SU-DHL-6 (cell line): Measurements from ENCODE around the gene PPIC.

Source experiments
- H2AFZ ChIP-seq: fragments of 200-600 bp; sonication (generic); 2 replicates; pipeline ENCODE4 v1.6.1; 2014; ENCODE audit warnings: low read depth, mild to moderate bottlenecking, moderate library complexity, mixed read lengths, antibody characterized with exemption, low read length; ENCODE audit not compliant: severe bottlenecking
- H3F3A ChIP-seq: fragments of 200-600 bp; shearing (Covaris generic); 2 replicates; pipeline ENCODE4 v1.6.0; 2016; ENCODE audit warnings: antibody characterized with exemption, mild to moderate bottlenecking; ENCODE audit not compliant: insufficient read depth
- H3K27ac ChIP-seq: fragments of 200-600 bp; sonication (generic); 2 replicates; pipeline ENCODE4 v1.5.1; 2016; ENCODE audit warnings: low read depth, mild to moderate bottlenecking, low read length, moderate library complexity, mixed read lengths
- H3K27me3 ChIP-seq: fragments of 200-600 bp; sonication (generic), shearing (Covaris generic); 2 replicates; pipeline ENCODE4 v1.6.0; 2014; ENCODE audit warnings: mild to moderate bottlenecking, low read length
- H3K36me3 ChIP-seq: fragments of 200-600 bp; sonication (generic); 2 replicates; pipeline ENCODE4 v1.6.1; 2014; ENCODE audit warnings: mild to moderate bottlenecking, low read length, mixed read lengths
- H3K4me2 ChIP-seq: fragments of 300-600, 200-600 bp; shearing (Covaris generic), sonication (generic); 2 replicates; pipeline ENCODE4 v1.6.0; 2014; ENCODE audit warnings: low read length, low read depth, mild to moderate bottlenecking; ENCODE audit not compliant: poor library complexity, severe bottlenecking
- H3K4me3 ChIP-seq: fragments of 200-600 bp; sonication (generic); 2 replicates; pipeline ENCODE4 v1.5.1; 2014; ENCODE audit warnings: antibody characterized with exemption, low read length, mild to moderate bottlenecking, mixed read lengths; ENCODE audit not compliant: insufficient read depth, poor library complexity, severe bottlenecking
- H3K79me2 ChIP-seq: fragments of 200-600 bp; sonication (generic); 2 replicates; pipeline ENCODE4 v1.6.1; 2014; ENCODE audit warnings: mild to moderate bottlenecking, low read length, moderate library complexity; ENCODE audit not compliant: insufficient read depth
- H3K9ac ChIP-seq: fragments of 200-600 bp; sonication (generic); 2 replicates; pipeline ENCODE4 v1.7.0; 2014; ENCODE audit warnings: mild to moderate bottlenecking, low read length
- H3K9me2 ChIP-seq: fragments of 200-600 bp; sonication (generic); replicated peaks from 2 replicates; pipeline ENCODE4 v1.6.1; 2014; ENCODE audit warnings: low read length; ENCODE audit not compliant: insufficient read depth
- H3K9me3 ChIP-seq: fragments of 200-600 bp; sonication (generic); 2 replicates; pipeline ENCODE4 v1.6.1; 2014; ENCODE audit warnings: low read length, mixed read lengths; ENCODE audit not compliant: insufficient read depth
- H4K20me1 ChIP-seq: fragments of 200-600 bp; sonication (generic); 2 replicates; pipeline ENCODE4 v1.6.1; 2014; ENCODE audit warnings: low read depth, mild to moderate bottlenecking, antibody characterized with exemption, low read length, moderate library complexity, mixed read lengths
- EZH2phosphoT487 ChIP-seq: fragments of 200-600 bp; sonication (generic), shearing (Covaris generic); conservative IDR thresholded peaks from 2 replicates; pipeline ENCODE4 v1.6.1; 2018; ENCODE audit warnings: mild to moderate bottlenecking, antibody characterized with exemption, low read length, moderate library complexity, mixed read lengths
- TF ChIP-seq, protein P1 (sequence below): fragments of 200-600 bp; sonication (generic); IDR thresholded peaks from one replicate; pipeline ENCODE4 v1.5.1; 2017; ENCODE audit warnings: antibody characterized with exemption, mild to moderate bottlenecking, low read length, moderate library complexity; ENCODE audit not compliant: insufficient read depth, poor library complexity, severe bottlenecking

PPIC gene

GRCh38 chr5:123051206-123051605, 14.7 kb upstream of the PPIC start:
- no peak overlapping the region for H3K9ac ChIP-seq
- no peak overlapping the region for H3K4me3 ChIP-seq
- H3K4me2 ChIP-seq, result no peak overlapping the region
- H3K27me3 ChIP-seq, result no peaks in the 10 kb centered on the region
- no peaks in the 10 kb centered on the region for H3K9me2 ChIP-seq
- no peak for TF ChIP-seq EZH2phosphoT487
- TF ChIP-seq, protein P1, sequence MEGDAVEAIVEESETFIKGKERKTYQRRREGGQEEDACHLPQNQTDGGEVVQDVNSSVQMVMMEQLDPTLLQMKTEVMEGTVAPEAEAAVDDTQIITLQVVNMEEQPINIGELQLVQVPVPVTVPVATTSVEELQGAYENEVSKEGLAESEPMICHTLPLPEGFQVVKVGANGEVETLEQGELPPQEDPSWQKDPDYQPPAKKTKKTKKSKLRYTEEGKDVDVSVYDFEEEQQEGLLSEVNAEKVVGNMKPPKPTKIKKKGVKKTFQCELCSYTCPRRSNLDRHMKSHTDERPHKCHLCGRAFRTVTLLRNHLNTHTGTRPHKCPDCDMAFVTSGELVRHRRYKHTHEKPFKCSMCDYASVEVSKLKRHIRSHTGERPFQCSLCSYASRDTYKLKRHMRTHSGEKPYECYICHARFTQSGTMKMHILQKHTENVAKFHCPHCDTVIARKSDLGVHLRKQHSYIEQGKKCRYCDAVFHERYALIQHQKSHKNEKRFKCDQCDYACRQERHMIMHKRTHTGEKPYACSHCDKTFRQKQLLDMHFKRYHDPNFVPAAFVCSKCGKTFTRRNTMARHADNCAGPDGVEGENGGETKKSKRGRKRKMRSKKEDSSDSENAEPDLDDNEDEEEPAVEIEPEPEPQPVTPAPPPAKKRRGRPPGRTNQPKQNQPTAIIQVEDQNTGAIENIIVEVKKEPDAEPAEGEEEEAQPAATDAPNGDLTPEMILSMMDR, result no peak
- no peak overlapping the region for H2AFZ ChIP-seq
- no peaks in the 10 kb centered on the region for H4K20me1 ChIP-seq
- no peaks in the 10 kb centered on the region for H3K9me3 ChIP-seq
- H3K36me3 ChIP-seq, result no peaks in the 10 kb centered on the region
- no peaks in the 10 kb centered on the region for H3K79me2 ChIP-seq
- H3K27ac ChIP-seq, result no peak overlapping the region
- no peaks in the 10 kb centered on the region for H3F3A ChIP-seq

DNA sequence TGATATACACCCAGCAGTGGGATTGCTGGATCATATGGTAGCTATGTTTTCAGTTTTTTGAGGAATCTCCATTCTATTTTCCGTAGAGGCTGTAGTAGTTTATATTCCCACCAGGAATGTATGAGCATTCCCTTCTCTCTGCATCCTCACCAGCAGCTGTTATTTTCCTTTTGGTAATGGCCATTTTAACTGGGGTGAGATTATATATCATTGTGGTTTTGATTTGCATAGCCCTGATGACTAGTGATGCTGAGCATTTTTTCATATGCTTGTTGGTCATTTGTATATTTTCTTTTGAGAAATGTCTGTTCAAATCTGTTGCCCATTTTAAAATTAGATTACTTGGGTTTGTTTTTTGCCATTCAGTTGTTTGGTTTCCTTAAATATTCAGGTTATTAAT, 11.2 kb upstream of the PPIC start:
- Histone ChIP-seq H3K36me3 (no peaks in the 10 kb centered on the region), H3K4me3 (no peak overlapping the region), H3K9me2 (no peaks in the 10 kb centered on the region), H3K27ac (no peak overlapping the region), H2AFZ (no peak overlapping the region), H3F3A (no peaks in the 10 kb centered on the region), H3K9ac (no peak overlapping the region), H3K79me2 (no peaks in the 10 kb centered on the region), H3K4me2 (no peak overlapping the region), H4K20me1 (no peaks in the 10 kb centered on the region), H3K9me3 (no peaks in the 10 kb centered on the region), H3K27me3 (no peaks in the 10 kb centered on the region)
- TF ChIP-seq, protein P1, result no peak
- no peak for TF ChIP-seq EZH2phosphoT487

DNA sequence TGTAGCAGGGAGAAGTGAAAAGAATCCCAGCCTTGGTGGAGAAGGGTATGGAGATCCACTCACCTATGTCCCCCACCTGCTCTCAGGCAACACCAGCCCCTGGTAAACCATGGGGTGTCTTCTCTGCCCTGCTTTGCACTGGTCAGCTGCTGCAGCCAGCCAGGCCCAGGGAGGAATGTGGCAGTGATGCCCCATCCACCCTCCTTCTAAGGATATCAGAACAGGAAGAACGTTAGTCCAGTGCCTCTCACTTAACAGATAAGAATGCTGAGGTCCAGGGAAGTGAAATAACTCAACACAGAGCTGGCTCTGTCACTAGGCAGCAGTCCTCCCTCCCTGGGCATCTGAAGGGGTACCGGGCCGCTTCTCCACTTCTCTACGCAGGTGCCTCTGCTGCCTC, 9.7 kb upstream of the PPIC start:
- Histone ChIP-seq H3F3A (no peaks in the 10 kb centered on the region), H3K27ac (no peak overlapping the region), H3K9me2 (no peaks in the 10 kb centered on the region), H3K4me3 (no peak overlapping the region), H3K9ac (no peak overlapping the region), H3K4me2 (no peak overlapping the region), H3K9me3 (no peaks in the 10 kb centered on the region), H3K36me3 (no peaks in the 10 kb centered on the region), H4K20me1 (no peaks in the 10 kb centered on the region), H3K79me2 (no peaks in the 10 kb centered on the region), H3K27me3 (no peaks in the 10 kb centered on the region), H2AFZ (no peak overlapping the region)
- no peak for TF ChIP-seq EZH2phosphoT487
- TF ChIP-seq, protein P1, result no peak
